HG03135 (cell line): ENCODE data around the gene NT5DC1.

ENCODE experiments used
- ATAC-seq: cut with Tn5 transposase; IDR thresholded peaks from one replicate; pipeline ENCODE4 v1.9.1; 2021; ENCODE audit warnings: mild to moderate bottlenecking, moderate library complexity; ENCODE audit not compliant: unreplicated experiment

Gene NT5DC1

DNA sequence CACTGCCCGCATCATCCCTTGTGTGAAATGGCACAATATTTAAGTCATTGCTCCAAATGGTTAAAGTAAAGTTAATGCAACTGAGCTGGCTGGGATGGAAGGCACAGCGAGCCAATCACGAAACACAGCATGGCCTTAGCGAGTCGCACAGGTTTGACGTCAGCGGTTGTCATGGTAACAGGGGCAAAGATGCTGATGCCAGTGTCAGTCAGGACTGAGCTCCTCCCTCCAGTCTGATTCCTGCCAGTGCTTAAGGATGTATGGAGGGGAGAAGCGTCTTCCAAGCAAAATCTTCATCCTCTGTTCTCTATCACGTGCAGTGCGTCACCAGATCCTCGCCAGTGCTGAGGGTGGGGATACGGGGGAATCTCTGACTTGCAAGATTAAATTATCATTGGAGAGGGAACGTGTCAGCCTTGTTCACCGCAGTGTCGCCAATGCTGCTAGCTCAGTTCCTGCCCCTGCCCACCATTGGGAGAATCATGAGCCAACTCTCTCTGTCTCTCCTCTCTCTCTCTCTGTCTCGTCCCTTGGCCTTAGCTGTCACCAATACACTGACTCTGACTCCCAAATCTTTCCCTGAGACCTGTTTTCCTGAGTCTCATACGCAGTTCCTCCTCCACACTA lies 128.7 kb downstream of the NT5DC1 start:
- no peak for ATAC-seq

- no peak for ATAC-seq
Measured at GRCh38 chr6:116234689-116235088, 134.0 kb downstream of the NT5DC1 start.

GRCh38 chr6:116238083-116238482 lies 137.4 kb downstream of the NT5DC1 start:
- no peak for ATAC-seq

DNA sequence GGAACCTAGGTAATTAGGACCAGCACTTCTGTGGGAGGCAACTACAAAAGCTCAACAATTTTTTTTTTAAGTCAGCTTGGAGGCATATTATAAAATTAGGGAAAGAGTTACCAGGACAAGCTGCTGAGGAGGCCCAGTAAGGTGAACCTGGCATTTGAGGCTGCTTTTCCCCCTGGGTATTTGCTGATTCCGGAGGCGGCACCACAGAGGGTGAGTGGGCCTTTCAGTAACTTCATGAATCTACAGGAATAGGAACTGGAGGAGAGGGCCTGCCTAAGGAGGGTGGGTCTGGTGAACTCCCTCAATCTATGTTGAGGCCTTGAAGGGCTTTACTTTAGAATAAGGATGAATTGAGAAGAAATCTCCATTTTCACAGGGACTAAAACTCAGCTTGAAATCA lies 138.6 kb downstream of the NT5DC1 start:
- ATAC-seq = no peak

- no peak for ATAC-seq
Measured at GRCh38 chr6:116239856-116240255, 139.2 kb downstream of the NT5DC1 start.

DNA sequence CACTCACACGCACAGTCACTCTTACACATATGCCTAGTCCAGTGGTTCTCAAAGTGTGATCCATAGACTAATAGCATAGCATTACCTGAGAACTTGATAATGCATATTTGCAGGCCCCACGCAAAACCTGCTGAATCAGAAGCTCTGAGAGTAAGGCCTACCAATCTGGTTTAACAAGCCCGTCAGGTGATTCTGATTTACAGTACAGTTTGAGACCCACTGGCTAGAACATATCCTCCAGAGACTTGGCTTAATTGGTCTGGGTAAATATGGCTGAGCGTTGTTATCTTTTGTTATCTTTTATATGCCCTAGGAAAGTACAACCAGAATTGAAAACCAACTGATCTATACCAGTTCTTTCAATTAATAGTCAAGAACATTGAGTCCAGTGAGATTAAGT lies 143.6 kb downstream of the NT5DC1 start:
- no peak for ATAC-seq

GRCh38 chr6:116246089-116246488 lies 145.4 kb downstream of the NT5DC1 start:
- no peak for ATAC-seq

- no peak for ATAC-seq
Measured at GRCh38 chr6:116247285-116247684, 146.6 kb downstream of the NT5DC1 start.

- ATAC-seq = no peak
Measured at GRCh38 chr6:116248577-116248976, 147.9 kb downstream of the NT5DC1 start.

DNA sequence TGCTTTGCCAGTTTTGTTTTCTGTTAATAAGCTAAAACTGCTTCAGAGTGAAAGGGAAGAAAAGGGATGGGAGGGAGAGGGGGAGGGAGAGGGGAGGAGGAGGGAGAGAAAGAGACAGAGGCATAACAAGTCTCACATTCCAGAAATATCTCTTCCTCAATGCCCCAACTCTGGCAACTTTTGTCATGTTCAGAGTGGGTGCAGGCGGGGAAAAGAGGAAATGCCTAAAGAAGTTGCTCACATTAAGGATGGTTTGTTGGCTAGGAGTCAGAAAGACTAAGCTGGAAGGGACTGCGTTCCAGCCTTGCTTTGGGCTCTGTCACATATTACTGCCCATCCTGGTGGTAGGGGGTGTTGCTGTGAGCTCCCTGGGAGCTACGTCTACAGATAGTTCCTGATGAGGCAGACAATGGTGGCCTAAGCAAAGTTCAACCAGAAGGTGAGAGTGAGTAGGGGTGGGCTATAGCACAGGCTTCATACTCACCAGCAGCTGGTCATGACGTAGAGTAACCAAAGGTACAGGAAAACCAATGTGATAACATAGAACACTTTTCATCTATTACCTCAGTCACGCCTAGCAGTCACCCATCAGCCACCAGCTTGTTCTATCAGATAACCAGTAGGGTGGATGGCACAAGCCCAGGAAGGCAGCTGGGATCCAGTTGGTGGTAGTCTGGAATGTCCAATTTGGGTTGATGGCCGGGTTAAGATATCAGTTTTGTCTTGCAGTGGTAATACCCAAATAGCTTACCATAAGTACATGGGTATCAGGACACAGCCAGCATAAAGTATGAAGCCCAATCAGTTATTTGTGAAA lies 151.1 kb downstream of the NT5DC1 start:
- no peak for ATAC-seq

- no peak for ATAC-seq
Measured at GRCh38 chr6:116253188-116253504, 152.5 kb downstream of the NT5DC1 start.

DNA sequence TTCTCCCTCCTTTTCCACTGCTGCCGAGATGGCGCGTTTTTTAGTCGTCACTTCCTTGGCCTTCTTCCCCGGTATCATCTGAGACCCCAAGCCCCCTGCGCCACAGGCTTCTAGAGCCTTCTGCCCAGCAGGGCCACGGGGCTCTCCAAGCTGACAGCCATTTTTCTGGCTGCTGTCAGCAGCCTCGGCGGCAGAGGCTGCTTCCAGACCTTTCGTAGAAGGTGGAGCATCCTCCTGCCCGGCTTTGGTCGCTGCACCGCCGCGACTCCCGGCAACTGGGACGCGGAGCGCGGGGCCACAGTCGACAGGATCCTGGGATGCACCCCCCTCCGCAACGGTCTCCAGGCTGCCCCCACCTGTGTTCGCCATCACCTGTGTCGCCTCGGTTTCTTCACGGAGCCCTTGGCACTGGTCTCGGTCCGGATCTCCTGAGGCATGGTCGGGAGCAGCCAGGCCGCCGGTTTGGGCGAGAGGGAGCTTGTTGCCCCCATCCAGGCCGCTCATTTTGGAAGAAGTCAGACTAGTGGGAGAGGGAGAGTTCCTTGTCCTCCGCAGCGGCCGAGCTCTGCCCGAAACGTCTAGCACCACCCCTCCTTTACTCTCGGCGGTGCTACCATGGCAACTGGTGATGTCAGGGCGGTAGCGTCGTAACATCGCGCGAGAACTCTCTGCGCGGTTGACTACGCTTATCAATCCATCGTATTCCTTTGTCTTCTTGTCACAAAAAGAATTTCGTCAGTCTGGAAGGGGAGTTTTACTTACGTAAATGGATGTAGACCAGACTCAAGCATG lies 153.0 kb downstream of the NT5DC1 start, which contains the start of gene TSPYL4:
TSS of gene TSPYL4 (minus strand) at position 571 of the 792 bp plus-strand sequence. CDS start at position 504, 67 bp downstream.
- ATAC-seq = peak; percentile 100

DNA sequence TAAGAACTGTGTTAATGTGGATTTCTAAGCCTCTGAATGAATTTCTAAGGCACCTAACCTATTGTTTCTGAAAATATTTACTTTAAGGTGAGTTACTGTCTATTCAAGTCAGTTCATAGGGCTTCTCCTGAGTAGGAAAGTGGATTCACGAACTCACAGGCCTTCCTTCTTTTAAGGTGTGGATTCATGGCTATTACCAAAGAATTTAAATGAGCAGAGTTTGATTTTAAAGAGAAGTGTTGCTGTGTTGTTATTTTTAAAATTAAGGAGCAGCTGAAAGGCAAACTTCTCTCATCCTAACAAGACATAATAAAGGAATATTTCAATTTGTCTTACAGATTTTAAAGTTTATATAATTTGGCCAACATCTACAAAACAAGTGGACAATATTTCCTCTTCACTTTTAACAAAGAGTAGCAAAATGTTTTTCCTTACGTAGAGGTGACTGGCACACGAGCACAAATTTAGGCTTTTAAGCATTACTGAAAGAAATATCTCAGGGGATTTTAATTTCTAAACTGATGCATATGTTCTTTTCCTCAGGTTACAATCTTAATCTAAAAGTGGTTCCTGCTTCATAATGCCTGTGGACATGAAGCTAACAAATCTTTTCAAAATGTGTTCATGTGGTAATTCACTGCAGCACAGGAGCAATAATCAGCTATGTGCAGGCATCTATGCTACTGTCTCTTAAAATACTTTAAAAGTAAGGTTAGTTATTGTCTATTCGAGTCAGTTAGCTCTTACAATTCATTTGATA lies 153.8 kb downstream of the NT5DC1 start:
- ATAC-seq = peak; percentile 27

DNA sequence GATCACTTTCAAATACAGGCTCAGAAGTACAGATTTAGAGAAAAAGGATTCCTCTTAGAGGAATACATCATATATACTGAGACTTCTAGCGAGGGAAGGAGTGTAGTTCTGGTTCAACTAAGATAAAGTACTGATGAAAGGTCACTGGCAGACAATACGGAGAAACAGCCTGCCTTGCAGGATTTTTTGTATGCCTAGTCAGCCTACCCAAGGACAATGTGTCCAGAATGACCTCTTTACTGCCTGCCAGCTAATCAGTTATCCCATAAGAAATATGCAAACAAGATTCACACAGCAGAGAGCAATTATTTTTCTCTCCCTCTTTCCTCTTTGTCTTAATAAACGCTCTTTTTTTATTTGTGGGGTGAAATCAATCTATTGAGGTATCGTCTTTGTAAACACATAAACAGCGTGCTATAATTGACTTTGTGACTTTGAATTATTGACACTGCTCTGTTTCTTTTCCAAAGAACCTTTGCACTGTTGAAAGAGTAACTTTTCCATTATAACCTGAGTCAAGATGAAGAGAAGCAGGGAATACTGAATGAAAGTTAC lies 154.7 kb downstream of the NT5DC1 start:
- no peak for ATAC-seq

DNA sequence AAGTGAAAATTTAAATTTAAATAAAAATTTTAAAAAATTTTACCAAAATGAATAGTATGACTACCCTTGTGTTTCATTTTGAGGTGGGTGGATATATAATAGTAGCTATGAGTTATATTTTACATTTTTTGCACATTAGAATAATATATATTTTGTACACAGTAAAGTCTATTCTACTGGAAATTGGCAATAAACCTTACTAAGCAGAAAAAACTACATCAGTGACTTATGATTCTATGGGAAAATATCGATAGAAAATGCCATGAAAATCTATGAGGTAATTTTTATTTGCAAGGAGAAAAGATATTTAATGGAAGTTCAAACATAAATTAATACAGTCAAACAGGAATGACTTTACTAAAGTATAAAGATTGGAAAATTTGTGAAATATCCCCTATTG lies 156.0 kb downstream of the NT5DC1 start:
- no peak for ATAC-seq

- no peak for ATAC-seq
Measured at GRCh38 chr6:116258520-116258919, 157.9 kb downstream of the NT5DC1 start.

- ATAC-seq = no peak
Measured at GRCh38 chr6:116263353-116263752, 162.7 kb downstream of the NT5DC1 start.

DNA sequence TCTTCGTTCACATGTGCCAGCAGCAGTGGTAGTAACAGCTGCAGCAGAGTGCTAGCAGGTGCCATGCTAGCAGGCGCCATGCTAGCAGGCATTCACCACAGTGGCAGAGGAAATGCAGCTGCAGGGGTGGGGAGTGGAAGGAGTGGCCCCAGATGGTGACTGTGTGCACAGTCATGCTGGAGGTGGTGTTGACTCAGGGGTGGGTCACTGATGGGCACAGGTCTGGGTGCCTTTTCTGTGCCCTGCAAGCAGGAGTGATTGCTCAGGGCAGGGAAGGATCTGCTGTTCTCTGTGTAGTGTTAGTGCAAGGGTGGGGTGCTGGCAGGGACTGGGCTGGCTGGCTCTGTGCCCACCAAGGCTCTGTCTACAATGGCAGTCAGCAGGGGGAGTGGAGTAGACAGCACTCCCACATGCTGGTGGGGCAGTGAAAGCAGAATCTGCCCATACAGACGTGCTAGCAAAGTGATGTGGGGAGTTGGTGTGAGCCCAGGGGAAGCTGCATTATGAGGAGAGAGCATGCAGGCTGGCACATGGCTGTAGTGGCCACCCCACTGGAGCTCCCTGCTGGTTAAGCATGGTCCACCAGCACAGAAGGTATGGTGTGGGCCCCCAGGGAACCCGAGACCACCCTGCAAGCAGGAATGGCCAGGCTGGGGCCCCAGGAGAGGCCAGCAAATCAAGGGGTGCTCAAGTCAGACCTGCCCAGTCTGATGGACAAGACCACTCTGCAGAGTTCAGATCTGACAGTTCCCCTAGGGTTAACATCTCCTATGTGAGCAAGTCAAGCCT lies 164.6 kb downstream of the NT5DC1 start:
- ATAC-seq = no peak

GRCh38 chr6:116266803-116267202 lies 166.2 kb downstream of the NT5DC1 start:
- ATAC-seq = no peak
